ENCODE measurements around the gene DNAJB14. TPM values are rescaled to one million over a fixed set of nuclear protein-coding genes. Genes with fewer than 3 reads are reported as not detected.

Gene DNAJB14
- total and polyA plus RNA-seq, 2 donors (not counting 1 experiment from before 2014, with no cell fraction given): 25.1 to 41.5 TPM

- H3K4me1 ChIP-seq (ENCODE audit: control insufficient read depth, extremely low read depth, insufficient read depth, low read length): peaks cover 6% of the 10 kb centered on the region
- H3K9me3 ChIP-seq (ENCODE audit: control insufficient read depth, insufficient read depth, low read depth, low read length): no peaks in the 10 kb centered on the region
- H3K79me2 ChIP-seq (ENCODE audit: control insufficient read depth, insufficient read depth, low read length): peaks cover 42% of the 10 kb centered on the region
- no peaks in the 10 kb centered on the region for H4K20me1 ChIP-seq (ENCODE audit: control insufficient read depth, extremely low read depth, insufficient read depth, low read length)
- H3K36me3 ChIP-seq (ENCODE audit: control insufficient read depth, insufficient read depth, low read length): no peaks in the 10 kb centered on the region
- H3K27ac ChIP-seq (ENCODE audit: insufficient read depth, low read length): peak within 1 kb of the TSS; percentile 89
- peak within 1 kb of the TSS; percentile 96 for H2AFZ ChIP-seq (ENCODE audit: low read length)
- H3K4me2 ChIP-seq (ENCODE audit: extremely low read depth, insufficient read depth, low read length): peak within 1 kb of the TSS; percentile 95
- no peaks in the 10 kb centered on the region for H3K27me3 ChIP-seq (ENCODE audit: control insufficient read depth, insufficient read depth, low read length)
- H3K9ac ChIP-seq (ENCODE audit: insufficient read depth, low read length): peak within 1 kb of the TSS; percentile 85
- DNase-seq (ENCODE audit: low read depth in 2 of 2): peak; percentile 98 to 99
- TF ChIP-seq CTCF (conservative IDR thresholded peaks at IDR 0.05 in 1 of 2, IDR thresholded peaks at IDR 0.05 in 1 of 2; ENCODE audit: low read depth in 1 of 2, low read length in 2 of 2) (no peak), EZH2 (IDR thresholded peaks at IDR 0.05; ENCODE audit: low read length, missing control alignments) (no peak)
- peak within 1 kb of the TSS; percentile 80 to 96 (median 86) for H3K4me3 ChIP-seq (replicated peaks in 1 of 4; ENCODE audit: control extremely low read depth in 1 of 4, insufficient read depth in 1 of 4, low read depth in 3 of 4, low read length in 4 of 4)
These were observed 3.8 kb upstream of the DNAJB14 start, which contains the start of gene H2AZ1 for GRCh38 chr4:99949999-99950912. H2AZ1 (minus strand) TSS chr4:99950275; CDS start chr4:99950170, 105 bp downstream.

GRCh38 chr4:99949034-99949998, 2.9 kb upstream of the DNAJB14 start:
- H3K9me3 ChIP-seq (ENCODE audit: control insufficient read depth, insufficient read depth, low read depth, low read length): no peaks in the 10 kb centered on the region
- peak overlapping the region; percentile 25 for H2AFZ ChIP-seq (ENCODE audit: low read length)
- H3K4me2 ChIP-seq (ENCODE audit: extremely low read depth, insufficient read depth, low read length): peak overlapping the region; percentile 92
- no peak for TF ChIP-seq EZH2 (IDR thresholded peaks at IDR 0.05; ENCODE audit: low read length, missing control alignments)
- peak; percentile 93 to 96 for TF ChIP-seq CTCF (conservative IDR thresholded peaks at IDR 0.05 in 1 of 2, IDR thresholded peaks at IDR 0.05 in 1 of 2; ENCODE audit: low read depth in 1 of 2, low read length in 2 of 2)
- H3K27ac ChIP-seq (ENCODE audit: insufficient read depth, low read length): peak overlapping the region; percentile 89
- H3K36me3 ChIP-seq (ENCODE audit: control insufficient read depth, insufficient read depth, low read length): no peaks in the 10 kb centered on the region
- H3K27me3 ChIP-seq (ENCODE audit: control insufficient read depth, insufficient read depth, low read length): no peaks in the 10 kb centered on the region
- DNase-seq (ENCODE audit: low read depth in 2 of 2): peak; percentile 88 to 95
- H4K20me1 ChIP-seq (ENCODE audit: control insufficient read depth, extremely low read depth, insufficient read depth, low read length): no peaks in the 10 kb centered on the region
- H3K9ac ChIP-seq (ENCODE audit: insufficient read depth, low read length): peak overlapping the region; percentile 85
- peak overlapping the region; percentile 80 to 96 (median 86) for H3K4me3 ChIP-seq (replicated peaks in 1 of 4; ENCODE audit: control extremely low read depth in 1 of 4, insufficient read depth in 1 of 4, low read depth in 3 of 4, low read length in 4 of 4)
- H3K79me2 ChIP-seq (ENCODE audit: control insufficient read depth, insufficient read depth, low read length): peaks cover 51% of the 10 kb centered on the region
- peaks cover 6% of the 10 kb centered on the region for H3K4me1 ChIP-seq (ENCODE audit: control insufficient read depth, extremely low read depth, insufficient read depth, low read length)
